ENCODE measurements around the gene SNX2.

Gene SNX2

GRCh38 chr5:122773619-122774018 lies 1.3 kb upstream of the SNX2 start:
- DNase-seq (ENCODE audit: low read depth): no peak

- no peak for DNase-seq (ENCODE audit: low read depth)
Observed at GRCh38 chr5:122774519-122774860, 390 bp upstream of the SNX2 start.

GRCh38 chr5:122775550-122776542 lies 966 bp downstream of the SNX2 start:
- DNase-seq (ENCODE audit: low read depth): no peak

DNA sequence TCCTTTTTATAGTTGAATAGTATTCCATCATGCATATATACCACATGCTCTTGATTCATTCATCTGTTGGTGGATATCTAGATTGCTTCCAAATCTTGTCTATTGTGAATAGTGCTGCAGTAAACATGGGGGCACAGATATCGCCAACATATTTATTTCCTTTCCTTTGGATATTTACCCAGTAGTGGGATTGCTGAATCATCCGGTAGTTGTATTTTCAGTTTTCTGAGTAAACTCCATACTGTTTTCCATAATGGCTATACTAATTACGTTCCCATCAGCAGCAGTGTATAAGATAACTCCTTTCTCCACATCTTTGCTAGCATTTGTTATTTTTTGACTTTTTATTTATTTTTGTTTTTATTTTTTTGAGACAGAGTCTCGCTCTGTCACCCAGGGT lies 3.3 kb downstream of the SNX2 start:
- no peak for DNase-seq (ENCODE audit: low read depth)

DNA sequence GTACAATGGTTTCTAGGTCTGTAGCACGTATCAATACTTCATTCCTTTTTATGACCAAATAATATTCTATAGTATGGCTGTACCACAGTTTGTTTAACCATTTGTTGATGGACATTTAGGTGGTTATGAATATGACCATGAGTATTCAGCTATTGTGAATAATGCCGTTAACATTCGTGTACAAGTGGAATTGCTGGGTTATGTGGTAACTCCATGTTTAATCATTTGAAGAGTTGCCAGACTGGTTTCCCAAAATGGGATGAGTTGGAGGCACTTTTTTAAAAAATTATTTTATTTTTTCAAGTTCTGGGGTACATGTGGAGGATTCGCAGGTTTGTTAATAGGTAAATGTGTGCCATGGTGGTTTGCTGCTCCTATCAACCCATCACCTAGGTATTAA lies 4.6 kb downstream of the SNX2 start:
- DNase-seq (ENCODE audit: low read depth): no peak

GRCh38 chr5:122780296-122780695 lies 5.4 kb downstream of the SNX2 start:
- DNase-seq (ENCODE audit: low read depth): no peak

DNA sequence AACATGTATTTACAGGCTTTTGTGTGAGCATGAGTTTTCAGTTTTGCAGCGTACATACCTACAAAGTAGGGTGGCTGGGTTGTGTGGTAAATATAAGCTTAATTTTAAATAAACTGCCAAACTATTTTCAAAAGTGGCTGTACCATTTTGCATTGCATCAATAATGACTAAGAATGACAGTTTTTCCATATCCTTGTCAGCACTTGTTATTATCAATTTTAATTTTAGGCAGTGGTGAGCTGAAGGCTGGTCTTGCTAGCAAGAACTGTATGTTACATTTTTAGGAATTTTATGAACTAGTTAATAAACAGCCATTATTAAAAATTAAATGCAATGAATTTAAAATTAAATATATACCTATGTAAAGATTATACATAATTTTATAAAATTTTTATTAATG lies 6.6 kb downstream of the SNX2 start:
- DNase-seq (ENCODE audit: low read depth): no peak

- no peak for DNase-seq (ENCODE audit: low read depth)
Observed at GRCh38 chr5:122785294-122785693, 10.4 kb downstream of the SNX2 start.

- no peak for DNase-seq (ENCODE audit: low read depth)
Observed at GRCh38 chr5:122788371-122788770, 13.5 kb downstream of the SNX2 start.

GRCh38 chr5:122788996-122789395 lies 14.1 kb downstream of the SNX2 start:
- DNase-seq (ENCODE audit: low read depth): no peak

DNA sequence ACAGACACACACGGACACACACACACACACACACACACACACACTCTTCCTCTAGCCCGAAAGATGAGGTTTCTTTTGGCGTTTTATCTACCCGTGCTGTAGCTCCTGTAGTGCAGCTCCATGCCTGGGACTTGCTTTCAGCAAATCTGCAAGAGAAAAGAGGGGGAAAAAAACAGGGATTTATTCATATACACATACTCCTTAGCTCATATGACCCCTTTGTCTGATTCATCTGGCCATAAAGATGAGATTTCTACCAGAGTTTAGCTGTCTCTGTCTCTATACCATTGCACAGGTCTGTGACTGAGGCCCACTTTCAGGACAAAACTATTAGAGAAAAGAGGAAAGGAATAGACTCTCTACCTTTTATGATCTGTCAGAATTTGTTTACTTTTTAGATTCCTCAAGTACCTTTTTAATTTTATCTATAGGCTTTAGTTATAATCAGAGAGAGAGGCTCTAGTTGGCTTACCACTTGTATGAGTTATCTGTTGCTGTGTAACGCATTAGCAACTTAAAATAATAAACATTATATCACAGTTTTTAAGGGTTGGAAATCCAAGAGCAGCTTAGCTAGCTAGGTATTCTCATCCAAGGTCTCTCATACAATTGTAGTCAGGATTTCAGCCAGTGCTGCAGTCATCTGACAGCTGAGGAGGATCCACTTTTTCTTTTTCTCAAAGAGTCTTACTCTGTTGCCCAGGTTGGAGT lies 14.7 kb downstream of the SNX2 start:
- DNase-seq (ENCODE audit: low read depth): no peak

- DNase-seq (ENCODE audit: low read depth): no peak
Observed at GRCh38 chr5:122790354-122791103, 15.6 kb downstream of the SNX2 start.

GRCh38 chr5:122805481-122805880 lies 30.6 kb downstream of the SNX2 start:
- no peak for DNase-seq (ENCODE audit: low read depth)

DNA sequence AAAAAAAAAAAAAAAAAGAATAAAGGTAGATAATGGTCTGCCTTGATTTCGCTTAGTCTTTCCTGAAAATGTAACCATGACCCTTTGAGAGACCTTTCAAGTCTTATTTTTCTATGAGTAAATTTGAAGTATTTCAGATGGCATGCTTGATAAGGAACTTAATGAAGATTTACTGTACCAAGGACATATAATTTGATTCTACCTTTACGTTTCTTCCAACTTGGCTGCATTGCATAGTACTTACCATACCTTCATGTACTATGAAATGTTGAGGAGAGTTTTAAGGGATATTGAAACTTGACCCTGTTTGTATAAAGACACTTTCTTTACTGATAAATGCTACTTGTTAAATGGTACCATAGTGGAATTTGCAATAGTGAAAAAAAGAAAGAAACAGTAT lies 35.5 kb downstream of the SNX2 start:
- no peak for DNase-seq (ENCODE audit: low read depth)

GRCh38 chr5:122815218-122815767 lies 40.4 kb downstream of the SNX2 start:
- no peak for DNase-seq (ENCODE audit: low read depth)

DNA sequence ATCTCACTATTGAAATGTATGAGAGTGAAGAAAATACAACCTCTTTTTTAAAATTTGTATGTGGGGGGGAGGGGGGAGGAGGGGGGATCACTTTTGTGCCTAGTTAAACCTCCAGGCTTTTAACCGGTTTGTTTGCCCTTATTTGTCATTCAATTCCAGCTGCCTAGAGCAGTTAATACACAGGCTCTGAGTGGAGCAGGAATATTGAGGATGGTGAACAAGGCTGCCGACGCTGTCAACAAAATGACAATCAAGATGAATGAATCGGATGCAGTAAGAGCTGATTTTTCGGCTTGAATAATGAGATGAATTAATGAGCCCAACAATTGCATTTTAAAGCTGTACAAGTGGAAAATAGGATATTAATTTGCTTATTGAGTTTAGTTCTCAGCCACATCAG lies 41.9 kb downstream of the SNX2 start:
- no peak for DNase-seq (ENCODE audit: low read depth)

- no peak for DNase-seq (ENCODE audit: low read depth)
Observed at GRCh38 chr5:122831984-122832383, 57.1 kb downstream of the SNX2 start.

GRCh38 chr5:122835681-122836080 lies 60.8 kb downstream of the SNX2 start:
- no peak for DNase-seq (ENCODE audit: low read depth)

DNA sequence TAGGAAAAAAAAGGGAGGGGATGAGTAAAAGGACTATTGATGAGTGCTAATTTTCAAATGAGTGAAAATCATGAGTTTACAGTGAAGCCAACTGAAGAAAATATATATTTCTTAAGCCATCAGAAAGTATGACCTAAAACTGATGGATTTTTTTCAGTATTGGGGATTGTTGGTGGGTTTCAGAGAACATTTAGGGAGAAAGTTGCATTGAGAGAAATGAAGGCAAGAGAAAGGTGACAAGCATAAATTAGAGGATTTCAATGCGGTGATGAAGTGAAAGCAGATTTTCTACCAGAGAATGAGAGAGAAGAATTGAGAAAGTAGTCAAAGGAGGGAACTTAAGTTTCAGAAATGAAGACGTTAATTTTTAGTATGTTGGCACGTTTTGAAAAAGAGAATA lies 62.1 kb downstream of the SNX2 start:
- no peak for DNase-seq (ENCODE audit: low read depth)

- no peak for DNase-seq (ENCODE audit: low read depth)
Observed at GRCh38 chr5:122839731-122840130, 64.9 kb downstream of the SNX2 start.

DNA sequence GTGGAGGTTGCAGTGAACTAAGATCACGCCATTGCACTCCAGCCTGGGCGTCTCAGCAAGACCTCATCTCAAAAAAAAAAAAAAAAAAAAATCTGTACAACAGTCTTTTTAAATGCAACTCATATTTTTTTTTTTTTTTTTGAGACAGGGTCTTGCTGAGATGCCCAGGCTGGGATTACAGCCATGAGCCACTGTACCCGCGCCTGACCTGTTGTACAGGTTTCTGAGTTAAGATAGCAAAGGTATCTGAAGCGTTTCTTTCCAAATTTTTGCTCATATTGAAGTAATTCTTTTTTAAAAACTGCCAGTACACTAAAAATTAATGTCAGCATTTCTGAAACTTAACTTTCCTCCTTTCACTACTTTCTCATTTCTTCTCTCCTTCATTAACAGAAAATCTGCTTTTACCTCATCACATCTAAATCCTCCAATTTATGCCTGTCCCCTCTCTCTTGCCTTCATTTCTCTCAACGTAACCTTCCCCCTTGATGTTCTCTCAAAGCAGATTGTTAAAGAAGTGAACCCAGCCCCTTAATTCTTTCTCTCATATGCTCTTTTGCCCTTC lies 67.2 kb downstream of the SNX2 start:
- DNase-seq (ENCODE audit: low read depth): no peak
